GM18507 (cell line): ENCODE data around the gene SPPL2C.

Experiments
- DNase-seq: peaks from one replicate; pipeline ENCODE4 v3.0.0; 2011; ENCODE audit warnings: low read depth; ENCODE audit not compliant: insufficient read length; ENCODE audit errors: extremely low spot score
- FAIRE-seq: peaks from 2 replicates; lab custom pipeline; 2011; peaks lifted over from hg19 to GRCh38; lab: Jason Lieb, UNC

SPPL2C gene

DNA sequence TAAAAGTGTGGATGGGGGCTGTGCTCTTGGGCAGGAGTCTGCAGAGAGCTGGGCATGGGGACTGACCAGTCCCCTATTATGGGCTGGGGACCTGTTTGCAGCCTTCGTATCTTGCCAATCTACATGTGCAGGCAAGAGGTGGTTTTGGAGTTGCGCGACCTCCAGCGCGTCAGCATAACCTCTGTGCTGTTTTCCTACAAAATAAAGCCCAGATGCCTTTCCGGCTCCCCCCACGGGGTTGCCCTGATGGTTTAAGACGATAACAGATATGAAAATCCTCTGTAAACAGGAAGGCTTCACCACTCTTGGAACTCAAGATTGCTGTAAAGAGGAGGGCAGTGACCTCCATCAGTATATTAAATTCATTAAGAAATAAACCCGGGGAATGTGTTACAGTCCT lies 16.5 kb upstream of the SPPL2C start:
- FAIRE-seq (no peak), DNase-seq (no peak)

DNA sequence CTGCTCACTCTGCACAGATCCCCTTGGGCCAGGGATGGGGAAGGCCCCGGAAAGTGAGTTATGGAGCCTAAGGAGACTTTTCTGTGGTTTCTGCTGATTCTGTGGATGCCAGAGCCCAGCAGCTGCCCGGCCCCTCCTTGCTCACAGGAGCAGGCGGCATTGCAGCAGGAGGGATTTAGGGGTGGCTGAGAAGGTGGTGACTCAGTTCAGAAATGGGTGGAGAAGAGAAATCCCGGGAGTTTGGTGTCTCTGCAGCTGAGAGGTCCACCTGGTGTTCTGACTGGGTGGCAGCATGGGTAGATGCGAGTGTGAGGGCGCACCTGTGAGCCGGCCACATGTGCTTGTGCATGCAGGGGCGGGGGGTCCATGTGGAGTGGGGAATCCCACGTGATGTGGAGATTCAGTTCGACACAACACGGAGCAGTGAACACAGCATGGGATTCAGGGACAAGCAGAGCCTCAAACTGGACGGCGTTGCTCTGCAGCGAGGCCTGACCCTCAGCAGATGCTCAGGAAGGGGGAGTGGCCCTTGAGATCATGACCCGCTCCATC lies 16.0 kb upstream of the SPPL2C start:
- DNase-seq (no peak), FAIRE-seq (no peak)

DNA sequence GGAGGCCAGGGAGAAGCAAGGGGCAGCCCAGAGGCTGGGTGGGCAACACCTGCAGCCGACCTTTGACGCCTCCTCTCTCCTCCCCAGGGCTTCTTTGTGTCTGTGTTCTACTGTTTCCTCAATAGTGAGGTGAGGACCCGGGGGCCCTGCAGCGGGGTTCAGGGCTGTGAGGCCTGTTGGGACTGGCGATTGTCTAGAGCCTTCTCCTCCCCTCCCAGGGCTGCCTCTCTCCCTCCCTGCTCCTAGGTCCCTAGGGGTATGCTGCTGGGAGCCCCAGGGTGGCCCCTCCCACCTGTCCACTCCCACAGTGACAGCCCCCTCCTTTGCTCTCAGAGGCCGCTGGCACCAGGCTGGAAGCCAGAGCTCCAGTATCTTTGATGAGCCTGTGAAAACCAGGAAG lies 10.8 kb upstream of the SPPL2C start:
- FAIRE-seq (no peak), DNase-seq (no peak)

DNA sequence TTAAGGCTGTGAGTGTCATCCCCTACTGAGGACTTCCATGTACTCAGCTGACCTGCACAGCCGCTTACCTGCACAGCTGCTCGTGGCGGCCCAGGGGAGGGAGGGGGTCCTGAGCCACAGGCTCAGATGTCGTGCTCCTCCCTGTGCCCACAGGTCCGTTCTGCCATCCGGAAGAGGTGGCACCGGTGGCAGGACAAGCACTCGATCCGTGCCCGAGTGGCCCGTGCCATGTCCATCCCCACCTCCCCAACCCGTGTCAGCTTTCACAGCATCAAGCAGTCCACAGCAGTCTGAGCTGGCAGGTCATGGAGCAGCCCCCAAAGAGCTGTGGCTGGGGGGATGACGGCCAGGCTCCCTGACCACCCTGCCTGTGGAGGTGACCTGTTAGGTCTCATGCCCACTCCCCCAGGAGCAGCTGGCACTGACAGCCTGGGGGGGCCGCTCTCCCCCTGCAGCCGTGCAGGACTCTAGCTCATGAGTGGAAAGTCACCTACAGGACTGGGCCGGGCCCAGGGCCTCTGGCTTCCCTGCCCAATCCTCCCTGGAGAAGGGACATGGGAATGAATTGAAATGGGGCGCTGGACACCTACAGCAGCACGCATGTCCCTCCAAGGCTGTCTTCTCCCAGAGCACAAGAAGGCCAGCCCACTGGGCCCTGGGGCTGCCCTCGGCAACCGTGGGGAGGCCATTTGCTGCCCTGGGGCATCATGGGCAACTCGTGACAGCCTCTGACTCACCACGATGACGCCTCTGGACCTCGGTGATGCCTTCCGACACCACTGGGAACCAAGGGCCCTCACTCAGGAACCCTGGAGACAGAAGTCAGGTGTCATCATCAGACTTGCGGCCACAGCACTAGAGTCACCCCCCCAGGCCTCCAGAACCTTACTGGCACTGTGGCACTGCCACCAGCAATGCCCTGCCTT lies 9.9 kb upstream of the SPPL2C start:
- DNase-seq = no peak
- FAIRE-seq = no peak

DNA sequence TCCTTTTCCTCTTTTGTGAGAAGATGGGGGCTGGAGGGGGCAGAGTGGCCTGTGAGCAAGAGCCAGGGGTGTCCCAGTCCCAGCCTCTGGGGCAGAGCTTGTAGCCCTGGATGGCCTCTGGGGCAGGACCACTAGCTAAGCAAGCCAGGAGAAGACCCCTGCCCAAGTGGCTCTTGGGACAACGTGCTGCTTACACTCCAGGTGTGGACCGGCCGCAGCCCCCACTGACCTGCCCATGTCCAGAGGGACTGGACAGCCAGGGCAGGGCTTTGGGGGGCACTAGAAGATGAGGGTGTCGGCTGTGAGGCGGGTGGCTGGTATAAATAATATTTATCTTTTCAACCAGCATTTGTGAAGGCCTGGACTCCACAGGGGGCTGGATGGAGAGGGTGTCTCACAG lies 9.2 kb upstream of the SPPL2C start:
- FAIRE-seq (no peak), DNase-seq (no peak)

DNA sequence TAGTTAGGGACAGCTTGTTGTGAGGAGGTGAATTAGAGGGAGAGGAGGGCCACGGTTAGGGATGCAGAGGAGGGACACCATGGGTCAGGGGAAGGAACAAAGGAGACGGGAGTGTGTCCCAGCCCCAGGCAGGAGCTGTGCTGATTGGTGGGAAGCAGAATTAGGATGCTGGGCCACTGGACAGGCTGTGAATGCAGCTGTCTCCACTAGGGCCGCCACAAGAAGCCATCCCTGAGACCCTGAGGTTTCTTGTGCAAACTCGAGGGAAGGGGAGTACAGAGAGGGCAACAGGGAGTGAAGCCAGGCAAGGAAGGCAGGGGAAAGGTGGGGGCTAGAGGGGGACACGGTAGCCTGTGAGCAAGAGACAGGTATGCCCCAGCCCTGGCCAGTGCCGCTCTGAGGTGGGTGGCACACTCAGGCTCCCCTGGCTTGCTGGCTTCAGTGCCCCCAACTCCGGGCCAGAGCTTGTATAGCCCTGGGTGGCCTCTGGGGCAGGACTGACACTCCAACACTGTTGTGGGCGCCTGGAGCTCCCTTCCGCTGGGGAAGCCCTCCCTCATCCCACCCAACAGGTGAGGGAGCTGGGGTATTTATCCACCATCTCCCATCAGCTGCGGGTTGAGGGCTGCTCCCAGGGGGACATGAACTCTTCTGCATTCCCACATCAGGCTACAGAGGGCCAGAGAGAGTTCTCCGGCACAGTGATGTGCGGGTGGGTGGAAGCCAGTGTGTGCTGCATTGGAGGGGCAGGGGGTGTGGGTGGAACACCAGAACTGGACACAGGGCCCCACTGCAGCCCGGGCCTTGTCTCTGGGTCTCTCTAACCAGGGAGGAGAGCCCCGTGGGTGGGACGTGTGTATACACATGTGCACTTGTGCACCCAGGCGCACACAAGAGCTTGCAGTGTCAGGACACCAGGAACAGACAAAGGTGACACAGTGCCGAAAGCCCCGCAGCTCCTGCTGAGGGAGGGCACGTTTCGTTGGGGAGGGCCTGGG lies 8.3 kb upstream of the SPPL2C start:
- no peak for FAIRE-seq

DNA sequence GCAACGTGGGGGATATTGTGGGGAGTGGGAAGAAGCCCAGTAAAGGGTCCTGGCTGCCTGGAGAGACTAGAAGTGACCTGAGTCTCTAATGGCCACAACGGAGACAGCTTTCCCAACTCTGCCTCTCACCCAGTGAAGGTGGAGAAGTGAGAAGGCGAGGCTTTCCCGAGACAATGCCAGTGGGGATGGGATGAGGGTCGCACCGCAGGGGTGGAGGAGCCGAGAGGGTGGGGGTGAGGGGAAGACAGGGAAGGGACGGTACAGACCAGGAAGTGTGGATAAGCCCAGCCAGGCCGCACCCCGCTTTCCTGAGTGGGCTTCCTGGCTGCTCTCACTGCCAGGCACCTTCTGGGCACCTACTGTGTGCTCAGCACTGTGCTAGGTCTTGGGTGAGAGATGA lies 7.5 kb upstream of the SPPL2C start:
- no peak for DNase-seq
- no peak for FAIRE-seq

More for the DNA sequence above, 8.3 kb upstream of the SPPL2C start:
- DNase-seq = no peak

DNA sequence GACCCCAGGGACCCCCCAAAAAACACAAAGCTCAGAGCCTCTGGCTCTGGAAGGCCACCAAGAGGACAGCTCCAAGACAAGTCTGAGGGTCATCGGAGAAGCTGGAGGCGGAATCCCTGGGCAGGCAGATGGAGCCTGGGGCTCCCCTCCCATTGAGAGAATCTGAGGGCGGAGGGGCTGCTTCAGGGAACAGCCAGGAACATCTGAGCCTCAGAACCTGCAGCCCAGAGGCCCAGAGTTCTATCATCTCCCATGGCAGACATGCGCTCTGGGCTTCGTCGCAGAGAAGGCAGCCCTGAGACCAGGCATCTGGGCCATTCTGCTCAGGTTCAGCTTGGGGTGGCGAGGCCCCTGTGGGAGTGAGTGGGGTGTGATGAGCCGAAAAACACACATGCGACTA lies 7.1 kb upstream of the SPPL2C start:
- FAIRE-seq (no peak), DNase-seq (no peak)

DNA sequence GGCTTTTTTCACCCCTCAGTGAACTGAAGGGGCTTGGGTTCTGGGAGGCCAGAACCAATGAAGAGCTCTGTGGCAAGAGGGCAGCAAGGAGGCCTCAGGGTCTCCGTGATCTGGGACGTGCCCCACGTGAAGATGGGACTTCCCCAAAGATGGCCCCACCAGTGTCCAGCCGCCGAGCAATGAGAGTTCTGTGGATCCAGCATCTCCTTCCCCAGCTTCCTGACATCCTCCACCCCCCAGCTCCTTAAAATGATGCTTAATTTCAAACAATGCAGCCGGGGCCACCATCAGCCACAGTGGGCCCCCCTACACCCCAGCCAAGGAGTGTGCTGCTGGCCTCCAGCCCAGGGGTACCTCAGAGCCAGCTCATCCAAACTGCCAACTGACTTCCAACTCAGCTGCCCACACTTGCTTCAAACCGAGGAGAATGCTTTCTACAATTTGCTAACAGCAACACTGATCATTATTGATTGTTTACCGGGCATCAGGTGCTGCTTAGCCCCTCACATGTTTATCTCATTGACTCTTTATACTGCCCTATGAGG lies 5.9 kb upstream of the SPPL2C start:
- DNase-seq (no peak), FAIRE-seq (no peak)

DNA sequence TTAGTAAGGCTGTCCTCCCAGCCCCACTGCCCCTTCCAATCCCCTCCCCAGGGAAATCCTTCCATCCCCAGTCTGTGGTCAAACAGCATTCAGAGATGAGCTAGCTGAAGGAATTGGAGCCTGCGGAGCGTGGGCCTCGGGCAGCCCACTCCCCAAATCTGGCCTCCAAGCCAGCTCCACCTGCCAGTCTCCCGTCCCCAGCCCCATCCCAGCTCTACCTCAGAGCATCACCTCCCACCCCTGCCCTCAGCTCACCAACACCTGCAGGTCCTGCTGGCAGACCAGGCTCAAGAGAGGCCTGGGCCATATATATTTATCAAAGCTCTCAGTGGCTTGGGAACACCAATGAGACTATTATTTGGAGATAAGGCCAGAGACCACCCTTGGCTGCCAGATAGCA lies 5.2 kb upstream of the SPPL2C start:
- DNase-seq = no peak
- no peak for FAIRE-seq

DNA sequence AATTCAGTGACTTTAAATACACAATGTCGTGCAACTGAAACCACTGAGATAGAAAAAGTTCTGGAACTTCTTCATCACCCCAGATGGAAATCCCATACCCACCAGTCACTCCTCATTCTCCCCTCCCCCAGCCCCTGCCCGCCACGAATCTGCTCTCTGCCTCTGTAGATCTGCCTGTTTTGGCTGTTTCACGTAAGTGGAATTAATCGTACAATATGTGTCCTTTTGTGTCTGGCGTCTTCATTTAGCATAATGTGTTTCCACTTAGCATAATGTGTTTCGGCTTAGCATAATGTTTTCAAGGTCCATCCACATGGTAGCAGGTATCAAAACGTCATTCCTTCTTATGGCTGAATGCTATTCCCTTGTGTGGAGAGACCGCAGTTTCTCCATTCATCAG lies 3.5 kb upstream of the SPPL2C start:
- no peak for DNase-seq
- FAIRE-seq = no peak

DNA sequence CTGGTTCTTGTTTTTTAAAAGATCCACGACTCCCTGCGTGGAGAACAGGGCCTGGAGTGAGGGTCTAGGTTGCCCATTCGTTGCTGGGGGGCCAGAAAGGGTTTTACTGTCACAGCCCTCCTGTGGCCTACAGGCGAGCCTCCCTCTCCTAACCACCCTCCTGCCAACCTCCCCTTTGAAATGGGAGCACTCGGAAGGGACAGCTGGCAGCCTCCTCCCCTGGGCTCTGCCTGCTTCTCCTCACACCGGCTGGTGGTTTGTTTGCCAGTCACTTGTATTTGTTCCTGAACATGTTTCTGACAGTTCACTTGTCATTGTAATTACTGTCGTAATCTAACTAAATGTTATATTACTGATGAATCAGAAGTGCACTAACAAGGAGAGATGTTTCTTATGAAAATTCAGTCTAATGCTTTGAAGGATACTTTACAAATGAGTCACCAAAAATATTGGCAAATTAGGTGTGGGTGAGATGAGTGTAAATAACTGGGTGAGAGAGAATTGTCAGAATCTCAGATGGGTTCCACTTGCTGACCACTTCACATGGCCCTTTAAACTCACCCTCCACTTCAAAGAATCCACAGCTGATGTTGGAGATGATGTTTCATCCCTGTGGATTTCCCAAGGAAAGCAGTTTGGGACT lies 2.7 kb upstream of the SPPL2C start:
- FAIRE-seq = no peak
- DNase-seq = no peak

DNA sequence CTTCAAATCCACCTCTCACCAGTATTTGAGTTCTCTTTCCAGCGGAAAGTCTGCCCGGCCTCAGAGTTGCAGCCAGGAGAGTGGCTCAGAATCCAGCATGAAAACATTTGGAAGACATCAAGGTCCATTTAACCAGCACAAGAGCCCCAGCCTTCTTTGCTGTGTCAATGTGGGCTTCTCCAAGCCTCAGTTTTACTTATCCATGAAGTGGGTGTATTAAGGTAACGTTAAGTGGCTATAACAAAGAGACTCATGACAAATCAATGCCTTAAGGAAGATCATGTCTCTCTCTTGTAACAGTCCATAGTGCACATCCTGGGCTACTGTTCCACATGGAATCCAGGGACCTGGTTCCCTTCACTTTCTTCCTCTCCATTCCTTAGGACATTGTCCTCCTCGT lies 959 bp upstream of the SPPL2C start:
- FAIRE-seq = no peak
- no peak for DNase-seq

DNA sequence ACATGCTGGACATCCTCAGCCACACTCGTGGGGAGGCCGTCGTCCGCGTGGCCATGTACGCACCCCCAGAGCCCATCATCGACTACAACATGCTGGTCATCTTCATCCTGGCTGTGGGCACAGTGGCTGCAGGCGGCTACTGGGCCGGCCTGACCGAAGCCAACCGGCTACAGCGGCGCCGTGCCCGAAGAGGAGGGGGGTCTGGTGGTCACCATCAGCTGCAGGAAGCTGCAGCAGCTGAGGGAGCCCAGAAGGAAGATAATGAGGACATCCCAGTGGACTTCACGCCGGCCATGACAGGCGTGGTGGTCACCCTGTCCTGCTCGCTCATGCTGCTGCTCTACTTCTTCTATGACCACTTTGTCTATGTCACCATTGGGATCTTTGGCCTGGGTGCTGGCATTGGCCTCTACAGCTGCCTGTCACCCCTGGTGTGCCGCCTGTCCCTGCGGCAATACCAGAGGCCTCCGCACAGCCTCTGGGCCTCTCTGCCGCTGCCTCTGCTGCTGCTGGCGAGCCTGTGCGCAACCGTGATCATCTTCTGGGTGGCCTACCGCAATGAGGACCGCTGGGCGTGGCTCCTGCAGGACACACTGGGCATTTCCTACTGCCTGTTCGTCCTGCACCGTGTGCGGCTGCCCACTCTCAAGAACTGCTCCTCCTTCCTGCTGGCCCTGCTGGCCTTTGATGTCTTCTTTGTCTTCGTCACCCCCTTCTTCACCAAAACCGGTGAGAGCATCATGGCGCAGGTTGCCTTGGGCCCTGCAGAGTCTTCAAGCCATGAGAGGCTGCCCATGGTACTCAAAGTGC lies 900 bp downstream of the SPPL2C start:
- DNase-seq = no peak

DNA sequence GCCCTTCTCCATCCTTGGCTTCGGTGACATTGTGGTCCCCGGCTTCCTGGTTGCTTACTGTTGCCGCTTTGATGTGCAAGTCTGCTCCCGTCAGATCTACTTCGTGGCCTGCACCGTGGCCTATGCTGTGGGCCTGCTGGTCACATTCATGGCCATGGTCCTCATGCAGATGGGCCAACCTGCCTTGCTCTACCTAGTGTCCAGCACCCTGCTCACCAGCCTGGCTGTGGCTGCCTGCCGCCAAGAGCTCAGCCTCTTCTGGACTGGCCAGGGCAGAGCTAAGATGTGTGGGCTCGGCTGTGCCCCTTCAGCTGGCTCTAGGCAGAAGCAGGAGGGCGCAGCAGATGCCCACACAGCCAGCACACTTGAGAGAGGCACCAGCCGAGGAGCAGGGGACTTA lies 1.5 kb downstream of the SPPL2C start:
- no peak for FAIRE-seq
- no peak for DNase-seq

More for the DNA sequence above, 900 bp downstream of the SPPL2C start:
- FAIRE-seq = no peak

DNA sequence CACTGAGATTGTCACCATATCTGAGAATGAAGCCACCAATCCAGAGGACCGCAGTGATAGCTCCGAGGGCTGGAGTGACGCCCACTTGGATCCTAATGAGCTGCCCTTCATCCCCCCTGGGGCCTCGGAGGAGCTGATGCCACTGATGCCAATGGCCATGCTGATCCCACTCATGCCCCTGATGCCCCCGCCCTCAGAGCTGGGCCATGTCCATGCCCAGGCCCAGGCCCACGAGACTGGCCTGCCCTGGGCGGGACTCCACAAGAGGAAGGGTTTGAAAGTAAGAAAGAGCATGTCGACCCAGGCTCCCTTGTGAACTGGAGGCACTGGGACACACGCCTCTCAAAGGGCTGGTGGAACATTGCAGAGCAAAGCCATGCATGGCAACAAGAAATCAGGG lies 2.0 kb downstream of the SPPL2C start:
- FAIRE-seq = no peak
- DNase-seq = no peak

DNA sequence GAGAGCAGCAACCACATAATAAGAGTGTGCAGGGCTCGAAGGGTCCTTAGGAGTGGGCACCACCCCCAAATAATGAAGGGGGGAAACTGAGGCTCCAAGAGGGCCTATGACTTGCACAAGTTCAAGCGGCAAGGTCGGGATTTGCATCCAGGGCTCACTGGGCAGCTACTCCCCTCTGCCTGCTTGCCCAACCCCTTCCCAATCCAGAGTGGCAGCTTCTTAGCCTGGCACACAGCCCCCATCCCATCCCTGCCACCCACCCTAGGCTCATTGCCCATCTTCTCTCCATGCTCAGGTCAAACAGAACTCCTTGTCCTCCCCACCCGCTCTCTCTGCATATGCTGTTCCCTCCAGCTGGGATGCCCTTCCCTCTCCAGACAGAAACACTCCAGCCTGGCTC lies 2.4 kb downstream of the SPPL2C start:
- no peak for DNase-seq

DNA sequence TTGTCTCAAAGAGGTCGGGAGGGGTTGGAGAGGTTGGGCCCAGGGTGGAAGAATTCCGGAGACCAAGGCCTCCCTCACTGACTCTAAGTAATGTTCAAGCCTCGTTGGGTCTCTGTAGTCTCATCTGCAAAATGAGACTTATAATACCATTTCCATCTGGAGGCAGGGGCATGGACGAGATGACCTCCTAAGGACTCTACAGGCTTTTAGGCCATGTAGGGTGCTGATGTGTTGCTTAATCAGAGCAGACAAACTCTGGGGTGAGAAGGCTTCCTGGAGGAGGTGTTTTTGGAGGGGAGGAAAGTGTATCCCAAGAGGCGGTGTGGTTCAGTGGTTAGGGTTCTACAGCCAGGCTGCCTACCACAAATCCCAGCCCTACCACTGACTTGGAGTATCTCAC lies 3.1 kb downstream of the SPPL2C start:
- no peak for DNase-seq
- no peak for FAIRE-seq

More for the DNA sequence above, 2.4 kb downstream of the SPPL2C start:
- FAIRE-seq = no peak

DNA sequence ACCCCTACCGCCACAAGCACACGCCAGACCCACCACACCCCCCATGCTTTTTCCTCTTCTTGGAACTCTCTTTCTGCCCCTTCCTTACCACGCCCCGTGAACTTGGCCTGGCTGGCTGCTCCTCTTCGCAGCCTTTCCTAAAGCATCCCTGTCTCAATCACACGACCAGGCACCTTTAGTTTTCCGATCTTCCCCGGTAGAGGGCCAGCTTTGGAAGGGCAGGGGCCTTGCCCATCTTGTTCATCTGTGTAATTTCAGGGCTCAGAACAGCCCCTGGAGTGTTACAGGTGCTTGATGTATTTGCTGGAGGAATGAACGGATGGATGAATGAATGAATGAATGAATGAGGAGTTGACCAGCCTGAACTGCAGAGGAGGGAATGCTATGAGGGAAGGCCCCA lies 3.7 kb downstream of the SPPL2C start:
- no peak for FAIRE-seq
- DNase-seq = no peak
